GM20431 (cell line): Measurements from ENCODE around the gene ZNF280C.
"Not testable (repeated sequence)": the region's sequence is repeated elsewhere in the genome, so short reads cannot be mapped to it uniquely, and the experiment has no call there.

ENCODE experiments used
- in situ Hi-C: fragments of 300-500 bp; cut with MseI, MboI; formaldehyde crosslinking; loops from one replicate; pipeline ENCODE4 v1.15.0; 2020; ENCODE audit warnings: low sequenced_read_pairs; ENCODE audit not compliant: unreplicated experiment

The ZNF280C gene, protein sequence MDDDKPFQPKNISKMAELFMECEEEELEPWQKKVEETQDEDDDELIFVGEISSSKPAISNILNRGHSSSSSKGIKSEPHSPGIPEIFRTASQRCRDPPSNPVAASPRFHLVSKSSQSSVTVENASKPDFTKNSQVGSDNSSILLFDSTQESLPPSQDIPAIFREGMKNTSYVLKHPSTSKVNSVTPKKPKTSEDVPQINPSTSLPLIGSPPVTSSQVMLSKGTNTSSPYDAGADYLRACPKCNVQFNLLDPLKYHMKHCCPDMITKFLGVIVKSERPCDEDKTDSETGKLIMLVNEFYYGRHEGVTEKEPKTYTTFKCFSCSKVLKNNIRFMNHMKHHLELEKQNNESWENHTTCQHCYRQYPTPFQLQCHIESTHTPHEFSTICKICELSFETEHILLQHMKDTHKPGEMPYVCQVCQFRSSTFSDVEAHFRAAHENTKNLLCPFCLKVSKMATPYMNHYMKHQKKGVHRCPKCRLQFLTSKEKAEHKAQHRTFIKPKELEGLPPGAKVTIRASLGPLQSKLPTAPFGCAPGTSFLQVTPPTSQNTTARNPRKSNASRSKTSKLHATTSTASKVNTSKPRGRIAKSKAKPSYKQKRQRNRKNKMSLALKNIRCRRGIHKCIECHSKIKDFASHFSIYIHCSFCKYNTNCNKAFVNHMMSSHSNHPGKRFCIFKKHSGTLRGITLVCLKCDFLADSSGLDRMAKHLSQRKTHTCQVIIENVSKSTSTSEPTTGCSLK

DNA sequence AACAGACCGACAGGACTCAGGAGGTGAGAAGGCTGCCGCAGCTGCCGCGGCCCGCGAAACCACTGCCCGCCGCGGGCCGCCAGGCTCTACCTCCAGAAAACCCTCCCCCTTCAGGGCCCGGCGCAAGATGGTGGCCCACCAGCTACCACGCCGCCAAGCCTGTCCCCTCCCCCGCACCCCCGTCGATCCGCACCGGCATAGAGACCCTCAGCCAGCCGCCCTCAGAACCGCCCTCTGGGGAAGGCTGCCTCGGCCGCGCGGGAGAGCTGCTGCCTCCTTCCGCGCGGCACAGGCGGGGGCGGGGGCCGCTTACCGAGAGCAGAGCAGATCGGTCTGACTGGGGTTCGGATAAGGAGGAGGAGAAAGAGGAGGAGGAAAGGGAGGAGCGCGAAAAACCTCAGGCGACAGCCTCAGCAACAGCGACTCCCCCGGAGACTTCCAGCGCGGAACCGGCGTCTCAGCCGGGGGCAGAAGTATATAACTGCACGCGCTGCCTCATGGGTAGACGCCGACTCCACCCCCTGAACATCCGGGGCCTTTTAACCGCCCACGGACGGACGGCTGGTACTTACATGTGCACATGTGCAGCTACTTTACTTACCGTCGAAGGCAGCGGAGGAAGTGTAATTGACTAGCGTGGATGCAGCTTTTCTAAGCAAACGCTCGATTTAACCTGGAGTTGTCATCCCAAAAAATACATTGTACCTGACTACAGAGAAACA is at the start of gene ZNF280C:
ZNF280C (minus strand) TSS at position 451 of the 722 bp plus-strand sequence. CDS start 8,450 bp downstream, outside the sequence.
- in situ Hi-C loops = no loop called here

DNA sequence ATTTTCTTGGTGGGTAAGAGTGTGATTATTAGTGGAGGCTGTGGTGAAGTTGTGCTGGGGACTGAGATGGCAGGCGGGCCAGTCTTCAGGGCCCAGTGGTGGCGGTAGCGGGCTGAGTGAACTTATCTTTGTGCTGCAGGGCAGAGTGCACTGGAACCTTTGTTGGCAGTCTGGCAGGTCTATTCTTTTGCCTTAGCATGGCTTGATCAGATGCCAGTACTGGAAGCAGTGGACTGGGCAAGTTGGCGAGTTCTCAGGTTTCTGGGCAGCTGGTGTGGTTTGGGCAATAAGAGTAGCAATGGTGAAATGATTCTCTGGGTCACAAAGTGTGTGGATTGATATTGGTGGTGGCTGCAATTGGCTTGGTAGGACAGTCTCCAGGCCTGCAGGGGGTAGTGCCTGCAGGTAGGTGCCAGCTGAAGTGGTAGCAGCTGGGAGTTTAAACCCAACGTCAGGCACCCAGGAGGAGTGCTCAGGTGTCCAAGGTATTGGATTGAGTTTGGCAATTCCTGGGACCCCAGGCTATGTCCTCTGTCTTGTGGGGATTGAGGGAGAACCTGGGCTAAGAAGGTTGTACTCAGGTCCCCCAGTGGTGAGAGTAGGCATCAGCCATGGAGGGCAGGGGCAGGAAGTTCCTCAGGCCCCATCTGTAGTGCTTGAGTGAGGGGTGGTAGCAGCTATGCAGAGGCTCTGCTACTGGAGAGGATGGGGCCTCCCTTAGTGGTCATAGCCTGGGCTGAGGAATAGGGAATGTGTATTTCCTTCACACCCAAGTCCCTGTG is 36.1 kb upstream of the ZNF280C start:
- in situ Hi-C loops = no loop called here

GRCh38 chrX:130301977-130302376 is 33.3 kb upstream of the ZNF280C start:
- in situ Hi-C loops = no loop called here

DNA sequence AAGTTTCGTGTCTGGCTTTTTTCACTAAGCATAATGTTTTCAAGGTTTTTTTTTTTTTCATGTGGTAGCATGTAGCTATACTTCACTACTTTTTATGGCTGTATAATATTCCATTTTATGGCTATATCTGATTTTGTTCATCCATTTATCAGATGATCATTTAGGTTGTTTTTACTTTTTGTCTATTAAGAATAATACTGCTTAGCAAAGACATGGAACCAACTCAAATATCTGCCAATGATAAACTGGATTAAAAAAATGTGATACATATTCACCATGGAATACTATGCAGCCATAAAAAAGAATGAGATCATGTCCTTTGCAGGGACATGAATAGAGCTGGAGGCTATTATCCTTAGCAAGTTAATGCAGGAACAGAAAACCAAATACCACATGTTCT is 32.7 kb upstream of the ZNF280C start:
- in situ Hi-C loops = no loop called here

GRCh38 chrX:130300010-130300282 is 31.2 kb upstream of the ZNF280C start:
- in situ Hi-C loops = no loop called here

GRCh38 chrX:130299279-130300009 is 30.7 kb upstream of the ZNF280C start:
- in situ Hi-C loops = no loop called here

DNA sequence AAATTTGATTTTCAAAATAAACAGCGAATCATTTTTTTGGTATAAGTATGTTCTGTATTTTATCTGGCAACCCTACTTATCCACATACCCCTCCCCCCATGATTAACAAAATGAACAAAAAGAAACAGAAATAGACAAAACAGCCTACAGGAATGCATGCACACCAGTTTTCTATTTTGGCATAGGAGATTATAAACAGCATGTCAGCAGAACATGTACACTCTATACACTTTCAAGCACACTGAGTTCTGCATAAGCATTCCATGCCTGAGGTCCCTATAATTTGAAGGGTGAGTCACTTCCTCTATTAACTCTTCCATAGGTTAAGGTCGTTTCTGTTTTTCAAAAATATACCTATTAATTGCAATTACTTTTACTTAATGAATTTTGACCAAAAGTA is 28.0 kb upstream of the ZNF280C start:
- in situ Hi-C loops = no loop called here

DNA sequence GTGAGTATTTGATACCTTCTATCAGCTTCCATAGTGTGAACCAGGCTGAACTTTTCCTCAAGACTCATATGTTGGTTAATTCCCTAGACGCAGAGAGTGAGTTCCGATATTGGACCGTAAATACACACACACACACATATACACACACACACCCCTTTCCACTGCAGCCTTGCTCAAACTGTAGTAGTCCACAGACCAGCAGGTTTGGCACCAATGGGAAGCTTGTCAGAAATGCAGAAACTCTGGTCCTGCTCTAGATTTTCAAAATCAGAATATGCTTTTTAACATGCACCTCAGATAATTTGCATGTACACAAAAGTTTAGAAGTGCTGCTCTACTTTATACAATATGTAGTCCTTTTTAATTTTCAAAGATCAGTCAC is 27.6 kb upstream of the ZNF280C start:
- in situ Hi-C loops = no loop called here

DNA sequence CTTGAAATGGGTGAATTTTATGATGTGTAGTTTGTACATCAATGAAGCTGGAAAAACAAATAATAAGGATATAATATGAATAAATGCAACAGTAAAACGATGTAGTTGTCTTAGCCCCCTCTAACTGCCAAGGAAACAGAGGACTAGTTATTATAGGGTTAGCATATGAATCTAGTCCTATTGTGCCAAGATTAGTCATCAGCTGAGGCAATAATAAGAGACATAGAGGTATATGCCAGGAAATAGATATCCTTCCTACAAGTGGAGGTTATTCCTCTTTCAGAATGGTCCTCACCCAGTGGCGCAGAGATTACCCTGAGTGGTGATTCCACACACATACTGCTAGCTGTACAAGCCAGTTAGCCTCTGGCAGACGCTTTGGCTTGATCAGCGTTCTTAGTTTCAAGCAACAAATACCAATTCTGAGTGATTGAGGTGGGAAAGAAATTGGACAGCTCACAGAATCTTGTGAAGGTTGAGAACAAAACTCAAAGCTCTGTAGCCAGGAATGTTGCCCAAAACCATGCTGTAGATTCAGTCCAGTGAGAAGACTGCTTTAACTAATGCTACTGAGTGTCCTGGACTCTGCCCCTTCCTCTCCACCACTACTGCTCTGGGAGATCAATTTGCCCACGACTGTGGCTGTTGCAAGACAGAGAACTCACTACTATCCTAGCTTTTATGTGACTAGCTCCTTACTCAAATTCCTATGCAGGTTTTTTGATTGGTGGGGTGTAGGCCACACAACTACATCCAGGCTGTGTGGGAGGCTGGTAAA is 27.0 kb upstream of the ZNF280C start:
- in situ Hi-C loops = no loop called here

DNA sequence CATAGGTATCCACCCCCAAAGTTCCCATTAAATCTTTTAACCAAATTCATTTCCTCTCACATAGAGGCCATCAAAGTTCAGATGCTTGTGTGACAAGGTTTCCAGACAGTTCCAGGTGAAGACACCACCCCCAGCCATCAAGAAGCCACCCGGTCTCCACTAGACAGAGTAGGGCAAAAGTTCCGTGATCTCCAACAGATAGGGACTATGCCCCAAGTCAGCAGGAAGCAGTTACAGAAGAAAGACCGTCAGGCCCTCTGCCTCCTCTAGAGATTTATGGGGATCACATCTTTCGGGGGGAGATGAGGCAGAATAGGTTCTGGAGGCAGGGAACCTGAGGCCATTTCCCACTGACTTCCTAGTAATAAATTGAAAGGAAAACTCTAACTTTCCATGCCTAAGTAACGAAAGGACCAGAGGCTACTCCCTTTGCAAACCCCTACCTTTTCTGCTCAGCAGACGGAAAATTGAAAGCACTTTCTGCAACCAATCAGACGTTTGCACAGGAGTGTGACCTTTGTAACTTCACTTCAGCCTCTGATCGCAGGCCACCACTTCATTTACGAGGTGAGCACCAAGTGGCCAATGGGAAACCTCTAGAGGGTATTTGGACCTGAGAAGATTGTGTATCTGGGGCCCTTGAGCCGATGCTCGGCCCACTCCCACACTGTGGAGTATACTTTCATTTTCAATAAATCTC is 18.5 kb upstream of the ZNF280C start:
- in situ Hi-C loops = no loop called here

- in situ Hi-C loops = no loop called here
Observed at GRCh38 chrX:130285710-130286109, 17.0 kb upstream of the ZNF280C start.

DNA sequence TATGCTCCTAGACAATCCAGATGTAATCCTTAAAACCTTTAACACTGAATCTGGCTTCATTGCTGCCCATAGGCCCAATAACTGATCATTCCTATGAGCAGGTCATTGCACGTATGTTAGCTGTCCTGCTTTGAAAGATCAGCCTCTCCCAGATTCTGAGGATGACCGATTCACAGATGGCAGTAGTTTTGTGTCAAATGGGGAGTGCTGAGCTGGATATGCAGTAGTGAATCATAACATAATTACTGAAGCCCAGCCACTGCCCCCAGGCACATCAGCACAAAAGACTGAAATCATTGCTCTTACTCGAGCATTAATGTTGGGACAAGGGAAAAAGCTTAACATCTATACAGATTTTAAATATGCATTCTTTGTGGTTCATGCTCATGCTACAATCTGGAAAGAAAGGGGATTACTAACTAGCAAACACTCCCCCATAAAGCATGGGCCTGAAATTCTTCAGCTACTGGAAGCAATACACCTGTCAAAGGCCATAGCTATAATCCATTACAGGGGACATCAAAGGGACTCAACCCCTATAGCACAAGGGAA is 16.4 kb upstream of the ZNF280C start:
- in situ Hi-C loops = no loop called here

DNA sequence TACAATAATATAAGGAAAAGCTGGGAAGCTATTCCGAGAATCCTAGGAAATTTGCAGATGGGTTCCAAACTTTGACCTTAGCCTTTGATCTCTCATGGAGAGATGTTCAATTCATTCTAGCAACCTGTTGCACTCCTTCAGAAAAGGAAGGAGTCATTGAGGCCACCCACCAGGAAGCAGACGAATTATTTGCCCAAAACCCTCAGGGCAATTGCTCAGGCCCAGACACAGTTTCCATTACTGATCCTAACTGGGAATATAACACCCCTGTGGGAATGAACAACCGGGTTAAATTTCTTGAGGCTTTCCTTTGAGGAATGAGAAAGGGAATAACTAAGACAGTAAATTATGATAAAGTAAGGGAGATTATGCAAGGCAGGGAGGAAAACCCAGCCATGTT is 13.5 kb upstream of the ZNF280C start:
- in situ Hi-C loops = no loop called here

DNA sequence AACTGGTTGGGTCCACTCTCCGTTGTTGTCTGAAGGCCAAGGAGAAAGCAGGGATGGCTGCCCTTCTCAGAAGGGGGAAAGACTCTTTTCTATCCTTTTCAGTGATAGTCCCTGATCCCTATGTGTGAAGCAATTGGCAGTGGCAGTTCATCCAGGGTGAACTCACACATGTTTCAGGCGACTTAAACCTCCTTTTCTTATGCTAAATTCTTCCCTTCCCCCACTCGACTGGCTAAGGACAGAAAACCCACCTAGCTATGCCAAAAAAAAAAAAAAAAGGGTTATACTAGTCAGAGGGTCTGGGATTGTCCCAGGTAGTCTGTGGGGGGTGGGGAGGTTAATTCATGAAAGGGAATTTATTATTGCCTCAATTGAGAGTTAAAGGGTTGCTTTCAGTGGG is 12.2 kb upstream of the ZNF280C start:
- in situ Hi-C loops = no loop called here

GRCh38 chrX:130272253-130272652 is 3.6 kb upstream of the ZNF280C start:
- in situ Hi-C loops = not testable (repeated sequence)

DNA sequence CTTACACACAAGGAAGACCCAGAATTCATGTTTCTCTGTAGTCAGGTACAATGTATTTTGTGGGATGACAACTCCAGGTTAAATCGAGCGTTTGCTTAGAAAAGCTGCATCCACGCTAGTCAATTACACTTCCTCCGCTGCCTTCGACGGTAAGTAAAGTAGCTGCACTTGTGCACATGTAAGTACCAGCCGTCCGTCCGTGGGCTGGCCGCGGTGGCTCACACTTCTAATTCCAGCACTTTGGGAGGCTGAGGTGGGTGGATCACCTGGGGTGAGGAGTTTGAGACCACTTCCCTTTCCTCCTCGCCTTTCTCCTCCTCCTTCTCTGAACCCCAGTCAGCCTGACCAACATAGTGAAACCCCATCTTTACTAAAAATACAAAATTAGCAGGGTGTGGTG is 692 bp upstream of the ZNF280C start:
- in situ Hi-C loops = not testable (repeated sequence)

DNA sequence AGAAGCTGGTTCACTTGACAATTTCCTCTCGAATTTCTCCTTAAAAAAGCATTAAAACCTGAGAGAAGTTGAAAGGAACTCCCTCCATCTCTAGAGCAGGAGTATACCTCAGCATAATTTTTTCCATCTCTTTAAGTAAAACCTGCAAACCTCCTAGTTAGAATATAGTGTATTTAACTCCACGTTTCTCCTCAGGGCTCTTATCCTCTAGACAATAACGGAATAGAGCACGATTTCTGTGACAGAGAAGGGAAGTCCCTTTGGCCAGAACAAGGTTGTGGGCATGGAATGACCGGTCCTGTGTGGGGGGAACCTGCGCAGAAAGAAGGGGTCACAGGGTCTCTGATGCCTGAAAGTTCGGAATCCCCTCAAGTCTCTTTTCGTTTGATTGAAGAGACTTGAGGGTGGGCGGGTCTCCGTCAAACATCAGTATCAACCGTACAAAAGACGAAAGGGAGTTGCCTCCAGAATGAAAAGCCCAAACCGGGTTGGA is 697 bp downstream of the ZNF280C start:
- in situ Hi-C loops = no loop called here

DNA sequence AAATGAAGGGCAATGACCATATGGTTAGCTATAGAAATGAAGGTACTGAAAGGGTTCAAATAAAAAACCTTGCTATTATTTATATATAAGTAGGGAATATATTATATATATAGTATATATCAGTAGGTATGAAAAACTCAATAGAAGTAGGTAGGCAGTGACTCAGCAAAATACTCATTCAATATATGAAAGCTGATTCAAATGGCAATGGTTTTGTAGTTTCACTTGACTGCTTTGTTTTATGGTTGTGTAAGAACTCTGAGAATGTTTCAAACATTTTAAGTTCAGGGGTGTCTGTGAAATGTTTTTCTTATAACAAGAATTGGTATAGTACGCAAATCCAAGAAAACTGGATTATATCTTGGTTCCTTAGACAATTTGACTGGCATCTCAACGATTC is 4.1 kb downstream of the ZNF280C start:
- in situ Hi-C loops = no loop called here
